ENCODE results near the gene PLEKHS1. TPM values are rescaled to one million over a fixed set of nuclear protein-coding genes. Genes with fewer than 3 reads are reported as not detected.

PLEKHS1 gene
- total and polyA plus RNA-seq, 11 donors = not detected

DNA sequence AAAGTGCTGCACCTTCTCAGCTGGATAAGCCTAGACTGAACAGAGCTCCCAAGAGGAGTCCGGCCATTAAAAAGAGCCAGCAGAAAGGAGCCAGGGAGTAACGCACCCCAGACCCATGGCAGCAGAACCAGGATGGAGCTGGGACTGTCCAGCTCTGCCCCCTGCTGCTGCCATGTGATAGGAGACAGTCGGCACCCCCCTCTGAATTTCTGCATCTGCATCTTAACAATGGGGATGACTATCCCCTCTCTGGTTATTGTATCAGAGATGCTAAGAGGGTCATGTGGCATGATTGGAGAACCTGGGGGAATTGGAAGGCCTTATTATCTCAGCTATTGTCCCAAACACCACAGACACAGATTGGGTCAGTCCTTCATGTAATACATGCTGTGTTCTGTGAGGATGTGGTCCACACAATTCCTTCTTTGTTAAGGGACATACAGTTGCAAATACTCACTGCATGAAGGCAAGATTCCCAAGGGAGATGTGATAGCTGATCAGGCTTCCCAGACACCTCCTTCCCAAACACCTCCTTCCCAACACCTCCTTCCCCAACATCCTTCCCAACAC, 29.3 kb downstream of the PLEKHS1 start:
- H3K4me1 ChIP-seq = no peaks in the 10 kb centered on the region
- peaks cover 0 to 7% (median 0%) of the 10 kb centered on the region in 9 donors for H3K27me3 ChIP-seq
- H3K4me3 ChIP-seq = no peak overlapping the region
- intact Hi-C loops (cut with DNase I) = loop anchor here in 1 of 10 donors (10.0 kb wide), 1 partner anchor 66 kb away; no protein-coding TSS in a partner anchor
- 60 to 76% (median 65%) methylated on average over 3 of the region's 3 CpGs for WGBS, 4 donors
- DNase-seq (no peak), ATAC-seq (no peak)
- no peak overlapping the region for H3K27ac ChIP-seq
- no peaks in the 10 kb centered on the region for H3K9me3 ChIP-seq
- no peaks in the 10 kb centered on the region for H3K36me3 ChIP-seq
- TF ChIP-seq, protein P1, sequence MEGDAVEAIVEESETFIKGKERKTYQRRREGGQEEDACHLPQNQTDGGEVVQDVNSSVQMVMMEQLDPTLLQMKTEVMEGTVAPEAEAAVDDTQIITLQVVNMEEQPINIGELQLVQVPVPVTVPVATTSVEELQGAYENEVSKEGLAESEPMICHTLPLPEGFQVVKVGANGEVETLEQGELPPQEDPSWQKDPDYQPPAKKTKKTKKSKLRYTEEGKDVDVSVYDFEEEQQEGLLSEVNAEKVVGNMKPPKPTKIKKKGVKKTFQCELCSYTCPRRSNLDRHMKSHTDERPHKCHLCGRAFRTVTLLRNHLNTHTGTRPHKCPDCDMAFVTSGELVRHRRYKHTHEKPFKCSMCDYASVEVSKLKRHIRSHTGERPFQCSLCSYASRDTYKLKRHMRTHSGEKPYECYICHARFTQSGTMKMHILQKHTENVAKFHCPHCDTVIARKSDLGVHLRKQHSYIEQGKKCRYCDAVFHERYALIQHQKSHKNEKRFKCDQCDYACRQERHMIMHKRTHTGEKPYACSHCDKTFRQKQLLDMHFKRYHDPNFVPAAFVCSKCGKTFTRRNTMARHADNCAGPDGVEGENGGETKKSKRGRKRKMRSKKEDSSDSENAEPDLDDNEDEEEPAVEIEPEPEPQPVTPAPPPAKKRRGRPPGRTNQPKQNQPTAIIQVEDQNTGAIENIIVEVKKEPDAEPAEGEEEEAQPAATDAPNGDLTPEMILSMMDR (IDR thresholded peaks at IDR 0.05) = no peak
- TF ChIP-seq POLR2A (IDR thresholded peaks at IDR 0.05) = no peak

DNA sequence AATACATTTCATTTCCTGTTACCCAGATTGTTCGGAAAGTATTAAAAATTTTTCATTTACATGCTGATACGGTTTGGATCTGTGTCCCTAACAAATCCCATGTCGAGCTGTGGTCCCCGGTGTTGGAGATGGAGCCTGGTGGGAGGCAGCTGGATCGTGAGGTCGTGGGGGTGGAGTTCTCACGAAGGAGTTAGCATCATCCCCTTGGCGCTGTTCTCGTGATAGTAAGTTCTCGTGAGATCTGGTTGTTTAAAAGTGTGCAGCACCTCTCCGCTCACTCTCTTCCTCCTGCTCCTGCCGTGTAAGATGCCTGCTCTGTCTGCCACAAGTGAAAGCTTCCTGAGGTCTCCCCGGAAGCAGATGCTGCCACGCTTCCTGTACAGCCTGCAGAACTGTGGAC, 30.9 kb downstream of the PLEKHS1 start:
- Histone ChIP-seq H3K27ac (no peak overlapping the region), H3K9me3 (no peaks in the 10 kb centered on the region), H3K4me1 (no peaks in the 10 kb centered on the region), H3K4me3 (no peak overlapping the region), H3K27me3 (peaks cover 0 to 7% (median 0%) of the 10 kb centered on the region in 9 donors), H3K36me3 (no peaks in the 10 kb centered on the region)
- DNase-seq (no peak), ATAC-seq (no peak)
- intact Hi-C loops (cut with DNase I) = loop anchor here in 1 of 10 donors (10.0 kb wide), 1 partner anchor 68 kb away; no protein-coding TSS in a partner anchor
- 78 to 86% (median 85%) methylated on average over 14 of the region's 14 CpGs for WGBS, 4 donors
- TF ChIP-seq, protein P1 (IDR thresholded peaks at IDR 0.05) = no peak
- TF ChIP-seq POLR2A (IDR thresholded peaks at IDR 0.05) = no peak

DNA sequence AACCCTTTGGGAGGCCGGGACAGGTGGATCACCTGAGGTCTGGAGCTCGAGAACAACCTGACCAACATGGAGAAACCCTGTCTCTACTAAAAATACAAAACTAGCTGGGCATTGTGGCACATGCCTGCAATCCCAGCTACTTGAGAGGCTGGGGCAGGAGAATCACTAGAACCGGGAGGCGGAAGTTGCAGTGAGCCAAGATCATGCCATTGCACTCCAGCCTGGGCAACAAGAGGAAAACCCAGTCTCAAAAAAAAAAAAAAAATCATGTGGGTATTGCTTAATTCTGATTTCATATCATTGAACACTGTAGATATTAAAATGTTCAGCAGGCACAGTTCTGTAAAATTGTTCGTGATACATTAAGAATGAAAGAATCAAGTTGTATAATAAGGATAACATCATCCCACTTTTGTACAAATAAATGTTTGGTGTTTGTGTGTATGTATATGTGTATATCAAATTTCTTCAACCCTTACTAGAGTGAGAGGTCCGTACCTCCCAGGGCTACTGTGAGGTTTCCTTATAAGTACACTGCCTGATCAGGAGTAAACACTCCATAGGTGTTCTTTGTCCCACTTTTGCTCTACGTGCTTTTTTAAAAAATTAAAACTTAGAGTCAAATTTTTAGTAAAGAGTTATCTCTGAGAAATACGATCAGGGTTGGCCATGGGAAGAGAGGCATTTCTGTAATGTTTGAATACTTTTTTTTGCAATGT, 31.7 kb downstream of the PLEKHS1 start:
- no peaks in the 10 kb centered on the region for H3K4me1 ChIP-seq
- H3K9me3 ChIP-seq = no peaks in the 10 kb centered on the region
- H3K36me3 ChIP-seq = no peaks in the 10 kb centered on the region
- WGBS, 4 donors = 87 to 88% (median 88%) methylated on average over 8 of the region's 8 CpGs
- DNase-seq = no peak
- no peak overlapping the region for H3K27ac ChIP-seq
- ATAC-seq = no peak
- TF ChIP-seq POLR2A (IDR thresholded peaks at IDR 0.05) = no peak
- TF ChIP-seq, protein P1 (IDR thresholded peaks at IDR 0.05) = no peak
- no peak overlapping the region for H3K4me3 ChIP-seq
- intact Hi-C loops (cut with DNase I) = loop anchor here in 1 of 10 donors (10.0 kb wide), 1 partner anchor 68 kb away; no protein-coding TSS in a partner anchor
- peaks cover 0 to 7% (median 0%) of the 10 kb centered on the region in 9 donors for H3K27me3 ChIP-seq

DNA sequence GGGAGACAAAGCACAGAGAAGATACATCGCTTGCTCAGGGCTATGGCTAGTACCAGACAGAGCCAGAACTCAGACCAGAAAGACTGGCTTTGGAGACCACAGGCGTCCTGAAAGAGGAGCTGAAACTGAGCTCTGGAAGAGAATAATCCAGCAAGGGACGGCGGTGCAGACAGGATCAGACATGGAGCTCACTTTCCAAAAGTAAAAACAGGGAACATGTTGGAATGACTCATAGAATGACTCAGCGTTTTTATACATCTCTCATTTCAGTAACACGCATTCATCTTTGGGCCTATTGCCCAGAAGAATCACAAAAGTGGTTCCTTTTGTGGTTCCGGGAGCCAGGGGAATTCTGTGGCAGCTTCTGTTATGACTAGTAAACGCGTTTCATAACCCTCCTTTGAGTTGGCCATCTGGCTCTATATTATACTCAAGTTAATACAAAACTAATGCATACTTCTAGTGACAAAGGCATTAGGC, 37.2 kb downstream of the PLEKHS1 start:
- TF ChIP-seq POLR2A (IDR thresholded peaks at IDR 0.05) = no peak
- TF ChIP-seq, protein P1 (IDR thresholded peaks at IDR 0.05) = no peak
- 53 to 66% (median 58%) methylated on average over 9 of the region's 9 CpGs for WGBS, 4 donors
- peak in 3 of 4 donors; percentile 20 to 88 (median 39) for ATAC-seq
- no peaks in the 10 kb centered on the region for H3K36me3 ChIP-seq
- peak overlapping the region in 2 of 12 donors; percentile 8 to 35 for H3K27ac ChIP-seq
- intact Hi-C loops (cut with DNase I) = loop anchor here in 1 of 10 donors (10.0 kb wide), 1 partner anchor 74 kb away; no protein-coding TSS in a partner anchor
- no peaks in the 10 kb centered on the region for H3K9me3 ChIP-seq
- H3K4me1 ChIP-seq = peaks cover 0 to 6% (median 0%) of the 10 kb centered on the region in 12 donors
- peak in 2 of 5 donors; percentile 35 to 36 for DNase-seq
- no peak overlapping the region for H3K4me3 ChIP-seq
- H3K27me3 ChIP-seq = peaks cover 0 to 7% (median 0%) of the 10 kb centered on the region in 9 donors
